HepG2 (cell line): Measurements from ENCODE around the gene VANGL2. TPM values are rescaled to one million over a fixed set of nuclear protein-coding genes. Genes with fewer than 3 reads are reported as not detected.

Source experiments
- ATAC-seq: fragments of 200-7000 bp; cut with Tn5 transposase; 3 replicates; pipeline ENCODE4 v1.9.1; 2020; ENCODE audit warnings: mild to moderate bottlenecking, moderate library complexity
- BruUV-seq: library from RNA; stranded (reverse); fragments of 400-500 nt; replicated peaks from 2 replicates; lab custom pipeline; 2021; lab: Mats Ljungman, UMichigan
- CTCF ChIA-PET: fragments of 300-600 bp; formaldehyde crosslinking; extraction: SDS; loops from one replicate; lab custom pipeline; 2021; ENCODE audit warnings: low total read pairs, inconsistent platforms, low intra/inter-chr PET ratio; lab: Yijun Ruan, JAX
- POLR2A ChIA-PET: fragments of 350-600 bp; sonication (Branson Sonifier 250); formaldehyde crosslinking; loops from one replicate; lab custom pipeline; 2020; ENCODE audit warnings: antibody characterized with exemption, inconsistent platforms; lab: Yijun Ruan, JAX
- DNase-seq: peaks from one replicate; pipeline ENCODE4 v3.0.0-alpha.2; 2015; ENCODE audit warnings: low spot score
- FAIRE-seq: peaks from 3 replicates; lab custom pipeline; 2011; peaks lifted over from hg19 to GRCh38; lab: Jason Lieb, UNC
- H2AFZ ChIP-seq: one replicate; pipeline ENCODE4 v1.6.1; 2011; ENCODE audit warnings: low read length, inconsistent platforms
- H3K27ac ChIP-seq: fragments of 300-600 bp; 3 replicates; pipeline ENCODE4 v1.8.0; 2011; ENCODE audit warnings: mixed run types, mild to moderate bottlenecking, mixed read lengths, low read length, inconsistent platforms; ENCODE audit not compliant: insufficient read depth; ENCODE audit errors: extremely low read length
- H3K27me3 ChIP-seq, 2 experiments: fragments of 200-600 bp in 1 of 2; 2 replicates in 1 of 2; 3 replicates in 1 of 2; pipeline versions ENCODE4 v1.6.0 to v1.8.0; 2011; ENCODE audit warnings: low read length in 2 of 2, mild to moderate bottlenecking in 2 of 2, moderate library complexity in 2 of 2, inconsistent platforms in 1 of 2; ENCODE audit not compliant: insufficient read depth in 2 of 2, control insufficient read depth in 1 of 2
- H3K36me3 ChIP-seq, 2 experiments: fragments of 200-600 bp in 1 of 2; replicated peaks in 1 of 2; 2 replicates in 1 of 2; 3 replicates in 1 of 2; pipeline versions ENCODE4 v1.5.1 to v1.8.0; 2011; ENCODE audit warnings: low read length in 2 of 2, inconsistent platforms in 1 of 2; ENCODE audit not compliant: insufficient read depth in 2 of 2, control insufficient read depth in 1 of 2
- H3K4me1 ChIP-seq: 2 replicates; pipeline ENCODE4 v1.5.1; 2012; ENCODE audit warnings: low read length, inconsistent platforms; ENCODE audit not compliant: insufficient read depth
- H3K4me2 ChIP-seq: 2 replicates; pipeline ENCODE4 v1.6.0; 2011; ENCODE audit warnings: low read depth, low read length, inconsistent platforms
- H3K4me3 ChIP-seq, 3 experiments: fragments of 200-600 bp in 1 of 3; sonication (generic), shearing (Covaris generic) in 1 of 3; replicated peaks in 1 of 3; 2 replicates each; pipeline ENCODE4 v1.5.1; 2011 to 2016; ENCODE audit warnings: low read length in 3 of 3, inconsistent platforms in 2 of 3, low read depth in 2 of 3, mild to moderate bottlenecking in 2 of 3, control low read depth in 1 of 3, mixed read lengths in 1 of 3; ENCODE audit not compliant: insufficient read depth in 1 of 3
- H3K79me2 ChIP-seq: one replicate; pipeline ENCODE4 v1.6.1; 2011; ENCODE audit warnings: low read length, inconsistent platforms; ENCODE audit not compliant: insufficient read depth
- H3K9ac ChIP-seq: 2 replicates; pipeline ENCODE4 v1.6.0; 2011; ENCODE audit warnings: mild to moderate bottlenecking, low read depth, low read length, inconsistent platforms; ENCODE audit not compliant: insufficient read depth
- H3K9me3 ChIP-seq: 2 replicates; pipeline ENCODE4 v1.5.1; 2012; ENCODE audit warnings: mild to moderate bottlenecking, low read length
- H4K20me1 ChIP-seq: 2 replicates; pipeline ENCODE4 v1.6.0; 2011; ENCODE audit warnings: inconsistent platforms, mild to moderate bottlenecking, low read length, moderate library complexity; ENCODE audit not compliant: insufficient read depth
- CREM ChIP-seq, 2 experiments: sonication (generic) in 1 of 2; formaldehyde crosslinking in 1 of 2; IDR thresholded peaks; 2 replicates each; pipeline versions ENCODE4 v1.4.0 to v1.6.1; 2016 to 2020; ENCODE audit warnings: antibody characterized with exemption in 1 of 2, mild to moderate bottlenecking in 1 of 2, missing genetic modification reagents in 1 of 2
- GMEB2 ChIP-seq: IDR thresholded peaks from 2 replicates; pipeline ENCODE4 v1.6.1; 2016; ENCODE audit warnings: missing biosample characterization, missing genetic modification reagents, low read depth
- KLF13 ChIP-seq: sonication (generic); formaldehyde crosslinking; IDR thresholded peaks from 2 replicates; pipeline ENCODE4 v1.4.0; 2020; ENCODE audit warnings: mild to moderate bottlenecking, missing genetic modification reagents
- KMT2B ChIP-seq: IDR thresholded peaks from 2 replicates; pipeline ENCODE4 v1.6.1; 2016; ENCODE audit warnings: missing genetic modification reagents, missing compliant biosample characterization
- NAIF1 ChIP-seq: sonication (generic); formaldehyde crosslinking; IDR thresholded peaks from 2 replicates; pipeline ENCODE4 v1.5.0; 2020; ENCODE audit warnings: mild to moderate bottlenecking, missing genetic modification reagents, borderline replicate concordance
- NFIC ChIP-seq: IDR thresholded peaks from 2 replicates; pipeline ENCODE4 v1.6.1; 2012; ENCODE audit warnings: mild to moderate bottlenecking, low read length, inconsistent platforms
- NR2F2 ChIP-seq: IDR thresholded peaks from 2 replicates; pipeline ENCODE4 v1.6.1; 2012; ENCODE audit warnings: low read depth, inconsistent platforms, borderline replicate concordance
- PHB2 ChIP-seq: fragments of 450-650 bp; IDR thresholded peaks from 2 replicates; pipeline ENCODE4 v1.6.1; 2018; ENCODE audit not compliant: partially characterized antibody
- THAP11 ChIP-seq: IDR thresholded peaks from 2 replicates; pipeline ENCODE4 v1.6.1; 2016; ENCODE audit warnings: missing biosample characterization, missing genetic modification reagents
- THYN1 ChIP-seq: sonication (generic); formaldehyde crosslinking; IDR thresholded peaks from 2 replicates; pipeline ENCODE4 v1.8.1; 2023; ENCODE audit warnings: low read depth, mild to moderate bottlenecking, moderate library complexity, missing genetic modification reagents, borderline replicate concordance
- ZNF101 ChIP-seq: sonication (generic); formaldehyde crosslinking; IDR thresholded peaks from 2 replicates; pipeline ENCODE4 v1.4.0; 2020; ENCODE audit warnings: mild to moderate bottlenecking, low read depth, missing genetic modification reagents, borderline replicate concordance
- ZNF225 ChIP-seq: sonication (generic); formaldehyde crosslinking; IDR thresholded peaks from 2 replicates; pipeline ENCODE4 v1.4.0; 2020; ENCODE audit warnings: mild to moderate bottlenecking, missing genetic modification reagents
- ZNF230 ChIP-seq: sonication (generic); formaldehyde crosslinking; IDR thresholded peaks from 2 replicates; pipeline ENCODE4 v1.4.0; 2020; ENCODE audit warnings: mild to moderate bottlenecking, missing genetic modification reagents
- ZNF556 ChIP-seq: sonication (generic); formaldehyde crosslinking; IDR thresholded peaks from 2 replicates; pipeline ENCODE4 v1.4.0; 2020; ENCODE audit warnings: mild to moderate bottlenecking, missing genetic modification reagents, borderline replicate concordance
- ZNF781 ChIP-seq: sonication (generic); formaldehyde crosslinking; IDR thresholded peaks from 2 replicates; pipeline ENCODE4 v1.5.1; 2020; ENCODE audit warnings: borderline replicate concordance, mild to moderate bottlenecking, missing genetic modification reagents; ENCODE audit errors: not compliant biosample characterization
- ZSCAN12 ChIP-seq: sonication (generic); formaldehyde crosslinking; IDR thresholded peaks from 2 replicates; pipeline ENCODE4 v1.9.0; 2021; ENCODE audit warnings: mild to moderate bottlenecking, missing genetic modification reagents
- WGBS: methylation state at CpG from one replicate; pipeline ENCODE4 v1.1.6; 2017; ENCODE audit warnings: low lambda C conversion rate; 5-methylcytosine and 5-hydroxymethylcytosine counted together
- in situ Hi-C: cut with HindIII; loops from 2 replicates; pipeline ENCODE4 v1.10.0; 2017; ENCODE audit warnings: low pct_unique_long_range_greater_than_20kb; ENCODE audit not compliant: extremely low pct_ligation_motif_present
- intact Hi-C: fragments of 100-400 bp; cut with micrococcal nuclease; formaldehyde crosslinking; loops from one replicate; pipeline ENCODE4 v1.10.0; 2022; ENCODE audit not compliant: unreplicated experiment
- polyA plus RNA-seq, 8 experiments: library from polyadenylated mRNA; depleted of rRNA in 3 of 8; stranded (reverse) in 7 of 8; unstranded in 1 of 8; fragments of >200 nt; fragmentation: Illumina TruSeq in 4 of 8; extraction: Trizol in 4 of 8; gene quantifications; 2 replicates each; pipeline versions ENCODE4 v1.2.1 to v1.2.3, GENCODE V29; 2011 to 2016; ENCODE audit warnings: low read depth in 4 of 8, missing spikeins in 1 of 8, mixed read lengths in 1 of 8; ENCODE audit not compliant: insufficient read depth in 1 of 8
- total RNA-seq, 5 experiments: library from RNA; depleted of rRNA; stranded (reverse); fragments of >200 nt; fragmentation: Illumina TruSeq; extraction: Trizol; gene quantifications; 2 replicates each; pipeline ENCODE4 v1.2.3, GENCODE V29; 2016; ENCODE audit warnings: low read depth in 1 of 5
- TF ChIP-seq, protein P1 (sequence below): sonication (generic); formaldehyde crosslinking; IDR thresholded peaks from 2 replicates; pipeline ENCODE4 v1.5.1; 2020; ENCODE audit warnings: mild to moderate bottlenecking, missing genetic modification reagents, moderate library complexity

The VANGL2 gene
- total and polyA plus RNA-seq, 2 of the 13 experiments (the other 11 are each of a cell fraction or from before 2014, with no cell fraction given): 0.09 TPM; not detected in 1

DNA sequence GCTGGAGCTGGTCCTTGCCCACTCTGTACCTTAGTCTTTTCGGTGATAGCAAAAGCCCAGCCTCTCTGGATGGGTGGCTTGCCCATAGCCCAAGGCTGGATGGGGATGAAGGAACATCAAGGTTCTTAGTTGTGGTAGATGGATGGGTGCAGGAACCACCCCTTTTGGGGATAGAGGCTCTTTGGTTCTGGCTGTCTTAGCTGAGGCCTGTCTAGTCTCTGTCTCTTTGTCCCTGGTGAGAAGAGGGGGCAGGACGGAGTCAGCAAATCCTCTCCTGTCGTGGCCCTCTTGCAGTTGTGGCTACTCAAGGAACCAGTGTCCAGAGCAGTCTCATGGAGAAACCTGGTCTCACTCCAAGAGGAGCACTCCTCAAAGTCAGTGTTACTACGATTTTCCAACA is 8.5 kb downstream of the VANGL2 start:
- intact Hi-C loops: no loop called here
- Histone ChIP-seq H3K4me1 (no peaks in the 10 kb centered on the region), H3K9ac (no peak overlapping the region), H4K20me1 (no peaks in the 10 kb centered on the region), H3K36me3 (no peaks in the 10 kb centered on the region), H2AFZ (no peak overlapping the region), H3K4me2 (no peak overlapping the region), H3K79me2 (no peaks in the 10 kb centered on the region)
- no peak for FAIRE-seq
- DNase-seq: no peak
- CTCF ChIA-PET: no interaction called here
- in situ Hi-C loops: no loop called here
- WGBS: 0% methylated on average over 2 of the region's 4 CpGs
- TF ChIP-seq ZSCAN12 (CRISPR knock-in tag): no peak
- no peak for TF ChIP-seq ZNF781 (CRISPR knock-in tag)
- no peak for TF ChIP-seq NFIC
- TF ChIP-seq THAP11: no peak
- TF ChIP-seq, protein P1, sequence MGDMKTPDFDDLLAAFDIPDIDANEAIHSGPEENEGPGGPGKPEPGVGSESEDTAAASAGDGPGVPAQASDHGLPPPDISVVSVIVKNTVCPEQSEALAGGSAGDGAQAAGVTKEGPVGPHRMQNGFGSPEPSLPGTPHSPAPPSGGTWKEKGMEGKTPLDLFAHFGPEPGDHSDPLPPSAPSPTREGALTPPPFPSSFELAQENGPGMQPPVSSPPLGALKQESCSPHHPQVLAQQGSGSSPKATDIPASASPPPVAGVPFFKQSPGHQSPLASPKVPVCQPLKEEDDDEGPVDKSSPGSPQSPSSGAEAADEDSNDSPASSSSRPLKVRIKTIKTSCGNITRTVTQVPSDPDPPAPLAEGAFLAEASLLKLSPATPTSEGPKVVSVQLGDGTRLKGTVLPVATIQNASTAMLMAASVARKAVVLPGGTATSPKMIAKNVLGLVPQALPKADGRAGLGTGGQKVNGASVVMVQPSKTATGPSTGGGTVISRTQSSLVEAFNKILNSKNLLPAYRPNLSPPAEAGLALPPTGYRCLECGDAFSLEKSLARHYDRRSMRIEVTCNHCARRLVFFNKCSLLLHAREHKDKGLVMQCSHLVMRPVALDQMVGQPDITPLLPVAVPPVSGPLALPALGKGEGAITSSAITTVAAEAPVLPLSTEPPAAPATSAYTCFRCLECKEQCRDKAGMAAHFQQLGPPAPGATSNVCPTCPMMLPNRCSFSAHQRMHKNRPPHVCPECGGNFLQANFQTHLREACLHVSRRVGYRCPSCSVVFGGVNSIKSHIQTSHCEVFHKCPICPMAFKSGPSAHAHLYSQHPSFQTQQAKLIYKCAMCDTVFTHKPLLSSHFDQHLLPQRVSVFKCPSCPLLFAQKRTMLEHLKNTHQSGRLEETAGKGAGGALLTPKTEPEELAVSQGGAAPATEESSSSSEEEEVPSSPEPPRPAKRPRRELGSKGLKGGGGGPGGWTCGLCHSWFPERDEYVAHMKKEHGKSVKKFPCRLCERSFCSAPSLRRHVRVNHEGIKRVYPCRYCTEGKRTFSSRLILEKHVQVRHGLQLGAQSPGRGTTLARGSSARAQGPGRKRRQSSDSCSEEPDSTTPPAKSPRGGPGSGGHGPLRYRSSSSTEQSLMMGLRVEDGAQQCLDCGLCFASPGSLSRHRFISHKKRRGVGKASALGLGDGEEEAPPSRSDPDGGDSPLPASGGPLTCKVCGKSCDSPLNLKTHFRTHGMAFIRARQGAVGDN (CRISPR knock-in tag): no peak
- TF ChIP-seq PHB2: no peak
- TF ChIP-seq KMT2B (CRISPR knock-in tag): no peak
- no peak for TF ChIP-seq NAIF1
- TF ChIP-seq GMEB2 (CRISPR knock-in tag): no peak
- TF ChIP-seq ZNF230 (CRISPR knock-in tag): no peak
- no peak for TF ChIP-seq ZNF225
- TF ChIP-seq ZNF556 (CRISPR knock-in tag): no peak
- TF ChIP-seq ZNF101 (CRISPR knock-in tag): no peak
- no peak for TF ChIP-seq KLF13 (CRISPR knock-in tag)
- TF ChIP-seq NR2F2: no peak
- TF ChIP-seq THYN1: no peak
- no peak for TF ChIP-seq CREM (IDR thresholded peaks at IDR 0.05)
- no peak for TF ChIP-seq CREM (CRISPR knock-in tag; IDR thresholded peaks at IDR 0.05)
- TF ChIP-seq, all 625 proteins: peak for 0
- Histone ChIP-seq H3K27me3 (peaks cover 1 to 43% of the 10 kb centered on the region in 2 experiments; a peak in 4 of 5 replicates), H3K9me3 (no peaks in the 10 kb centered on the region), H3K27ac (no peak overlapping the region), H3K4me3 (no peak overlapping the region)
- no peak for ATAC-seq
- BruUV-seq: no TSS peak
- POLR2A ChIA-PET: no interaction called here
